Endodermal cell (in vitro differentiated cells): ENCODE results near the gene SYNE1. TPM values are rescaled to one million over a fixed set of nuclear protein-coding genes. Genes with fewer than 3 reads are reported as not detected.

Experiments used
- DNase-seq: peaks from one replicate; pipeline ENCODE4 v3.0.0-alpha.2; 2017
- H3K27ac ChIP-seq: 2 replicates; pipeline ENCODE4 v1.5.1; 2013; ENCODE audit warnings: mild to moderate bottlenecking, low read depth, low read length, moderate library complexity
- H3K27me3 ChIP-seq: 2 replicates; pipeline ENCODE4 v1.6.1; 2013; ENCODE audit warnings: mild to moderate bottlenecking, low read length, moderate library complexity; ENCODE audit not compliant: insufficient read depth, control insufficient read depth, poor library complexity, severe bottlenecking
- H3K36me3 ChIP-seq: 2 replicates; pipeline ENCODE4 v1.7.0; 2013; ENCODE audit warnings: mild to moderate bottlenecking, low read length, moderate library complexity; ENCODE audit not compliant: control insufficient read depth, insufficient read depth
- H3K4me1 ChIP-seq: one replicate; pipeline ENCODE4 v1.7.0; 2013; ENCODE audit warnings: low read length; ENCODE audit not compliant: control insufficient read depth, insufficient read depth
- H3K4me3 ChIP-seq: 2 replicates; pipeline ENCODE4 v1.5.1; 2013; ENCODE audit warnings: mild to moderate bottlenecking, low read length, moderate library complexity
- H3K9ac ChIP-seq: 2 replicates; pipeline ENCODE4 v1.6.1; 2013; ENCODE audit warnings: mild to moderate bottlenecking, low read length, moderate library complexity; ENCODE audit not compliant: poor library complexity, severe bottlenecking; ENCODE audit errors: extremely low read depth
- H3K9me3 ChIP-seq: 2 replicates; pipeline ENCODE4 v1.6.1; 2013; ENCODE audit warnings: mild to moderate bottlenecking, low read length, moderate library complexity; ENCODE audit not compliant: control insufficient read depth
- H3K27ac Mint-ChIP-seq: 2 replicates; pipeline ENCODE4 v1.8.0; 2020; ENCODE audit warnings: mixed read lengths
- H3K27me3 Mint-ChIP-seq: 2 replicates; pipeline ENCODE4 v1.8.0; 2021; ENCODE audit warnings: mild to moderate bottlenecking, mixed read lengths; ENCODE audit not compliant: insufficient read depth
- H3K36me3 Mint-ChIP-seq: 2 replicates; pipeline ENCODE4 v1.8.0; 2020; ENCODE audit warnings: low read depth, mixed read lengths
- H3K4me1 Mint-ChIP-seq: 2 replicates; pipeline ENCODE4 v1.8.0; 2020; ENCODE audit warnings: mixed read lengths
- H3K4me3 Mint-ChIP-seq: 2 replicates; pipeline ENCODE4 v1.8.0; 2020; ENCODE audit warnings: mild to moderate bottlenecking, moderate library complexity, mixed read lengths
- H3K9me3 Mint-ChIP-seq: 2 replicates; pipeline ENCODE4 v1.8.0; 2020; ENCODE audit warnings: mild to moderate bottlenecking, mixed read lengths
- WGBS, 2 experiments: methylation state at CpG; one replicate each; pipeline versions ENCODE4 v1.1.5 to v1.1.7; 2013; ENCODE audit warnings: missing lambda C conversion rate in 2 of 2, mixed read lengths in 1 of 2; ENCODE audit not compliant: insufficient coverage in 1 of 2, insufficient read length in 1 of 2; 5-methylcytosine and 5-hydroxymethylcytosine counted together
- total RNA-seq, 2 donors: library from RNA; stranded (reverse); fragmentation: NEBNext Ultra II Directional in 1 of 2; extraction: Animal tissue kit (Norgen Biotek cat#: 25700) in 1 of 2; gene quantifications; 2 replicates in 1 of 2; 3 replicates in 1 of 2; pipeline ENCODE4 v1.2.1, GENCODE V29; 2021
- TF ChIP-seq, protein P1 (sequence below): fragments of 200-600 bp; sonication (generic); conservative IDR thresholded peaks from 2 replicates; pipeline ENCODE4 v1.5.0; 2021; ENCODE audit warnings: antibody characterized with exemption, mild to moderate bottlenecking

The SYNE1 gene
- total RNA-seq, 2 donors from 2014 or later = 7.9 to 9.5 TPM

DNA sequence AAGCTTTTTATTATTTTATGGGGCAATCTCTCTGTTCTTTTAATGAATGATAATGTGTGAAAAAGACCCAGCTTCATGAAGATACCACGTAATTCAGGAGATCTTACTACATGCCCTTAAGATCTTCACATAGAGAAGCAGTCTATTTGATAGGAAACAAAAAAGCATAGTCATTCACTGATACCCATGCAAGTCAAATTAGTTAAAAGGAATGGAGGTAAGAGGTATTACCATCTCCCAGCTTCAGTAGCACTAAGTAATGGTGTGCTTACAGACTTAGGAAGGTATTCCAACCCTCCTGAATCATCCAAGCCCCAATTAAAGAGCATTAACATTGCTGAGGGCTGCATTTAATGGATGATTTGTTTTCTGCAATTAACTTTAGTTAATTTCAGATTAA is 364.7 kb downstream of the SYNE1 start:
- Histone ChIP-seq H3K4me3 (no peak overlapping the region), H3K27me3 (no peaks in the 10 kb centered on the region), H3K27ac (no peak overlapping the region), H3K9ac (no peak overlapping the region), H3K36me3 (peaks cover 3% of the 10 kb centered on the region), H3K4me1 (peaks cover 26% of the 10 kb centered on the region), H3K9me3 (no peaks in the 10 kb centered on the region)
- H3K4me1 Mint-ChIP-seq = peaks cover 37% of the 10 kb centered on the region
- no peaks in the 10 kb centered on the region for H3K27me3 Mint-ChIP-seq
- WGBS, 2 experiments = 100% methylated on average over 1 of the region's 1 CpG; no CpG with 5 or more reads in 1 of the 2 experiments
- no peak overlapping the region for H3K27ac Mint-ChIP-seq
- no peak overlapping the region for H3K4me3 Mint-ChIP-seq
- DNase-seq = no peak
- no peaks in the 10 kb centered on the region for H3K9me3 Mint-ChIP-seq
- peaks cover 2% of the 10 kb centered on the region for H3K36me3 Mint-ChIP-seq
- TF ChIP-seq, protein P1, sequence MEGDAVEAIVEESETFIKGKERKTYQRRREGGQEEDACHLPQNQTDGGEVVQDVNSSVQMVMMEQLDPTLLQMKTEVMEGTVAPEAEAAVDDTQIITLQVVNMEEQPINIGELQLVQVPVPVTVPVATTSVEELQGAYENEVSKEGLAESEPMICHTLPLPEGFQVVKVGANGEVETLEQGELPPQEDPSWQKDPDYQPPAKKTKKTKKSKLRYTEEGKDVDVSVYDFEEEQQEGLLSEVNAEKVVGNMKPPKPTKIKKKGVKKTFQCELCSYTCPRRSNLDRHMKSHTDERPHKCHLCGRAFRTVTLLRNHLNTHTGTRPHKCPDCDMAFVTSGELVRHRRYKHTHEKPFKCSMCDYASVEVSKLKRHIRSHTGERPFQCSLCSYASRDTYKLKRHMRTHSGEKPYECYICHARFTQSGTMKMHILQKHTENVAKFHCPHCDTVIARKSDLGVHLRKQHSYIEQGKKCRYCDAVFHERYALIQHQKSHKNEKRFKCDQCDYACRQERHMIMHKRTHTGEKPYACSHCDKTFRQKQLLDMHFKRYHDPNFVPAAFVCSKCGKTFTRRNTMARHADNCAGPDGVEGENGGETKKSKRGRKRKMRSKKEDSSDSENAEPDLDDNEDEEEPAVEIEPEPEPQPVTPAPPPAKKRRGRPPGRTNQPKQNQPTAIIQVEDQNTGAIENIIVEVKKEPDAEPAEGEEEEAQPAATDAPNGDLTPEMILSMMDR = peak; percentile 3

DNA sequence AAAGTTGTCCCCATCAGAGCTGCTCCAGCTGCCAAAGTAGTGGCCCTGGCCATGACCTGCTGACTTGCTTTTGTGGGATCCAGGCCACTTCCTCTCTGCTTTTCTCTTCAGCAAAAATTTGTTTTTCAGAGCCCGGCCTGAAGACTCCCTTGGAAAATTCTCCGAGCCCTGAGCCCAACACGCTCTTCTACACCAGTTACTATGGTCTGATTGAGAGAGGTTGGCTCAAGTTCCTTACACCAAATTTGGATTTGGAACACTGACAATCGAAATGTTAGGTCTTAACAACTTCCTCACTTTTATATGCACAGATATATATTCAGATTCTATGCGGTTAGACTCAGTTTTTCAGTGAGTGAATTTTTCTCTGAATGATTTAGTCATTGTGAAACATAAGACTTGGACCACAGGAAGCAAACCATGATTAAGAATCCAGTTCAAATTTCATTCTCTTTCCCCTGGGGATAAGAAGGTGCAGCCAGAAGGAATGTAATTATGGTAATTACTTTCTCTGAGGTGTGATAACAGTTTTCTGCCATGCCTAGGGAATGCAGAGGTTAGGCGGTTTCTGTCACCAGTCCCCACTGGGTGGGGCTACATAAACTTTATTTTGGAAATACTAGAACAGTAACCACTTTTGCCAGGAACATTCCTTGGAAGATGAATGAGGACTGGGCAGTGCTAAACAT is 365.2 kb downstream of the SYNE1 start:
- peaks cover 26% of the 10 kb centered on the region for H3K4me1 ChIP-seq
- Mint-ChIP-seq H3K27me3 (no peaks in the 10 kb centered on the region), H3K9me3 (no peaks in the 10 kb centered on the region), H3K4me3 (no peak overlapping the region), H3K4me1 (peaks cover 37% of the 10 kb centered on the region), H3K27ac (no peak overlapping the region), H3K36me3 (peaks cover 2% of the 10 kb centered on the region)
- TF ChIP-seq, protein P1 = peak; percentile 20
- no peak for DNase-seq
- WGBS, 2 experiments = 83% methylated on average over 6 of the region's 6 CpGs; no CpG with 5 or more reads in 1 of the 2 experiments
- no peaks in the 10 kb centered on the region for H3K9me3 ChIP-seq
- H3K27ac ChIP-seq = no peak overlapping the region
- H3K4me3 ChIP-seq = no peak overlapping the region
- no peaks in the 10 kb centered on the region for H3K27me3 ChIP-seq
- H3K36me3 ChIP-seq = peaks cover 3% of the 10 kb centered on the region
- H3K9ac ChIP-seq = no peak overlapping the region

DNA sequence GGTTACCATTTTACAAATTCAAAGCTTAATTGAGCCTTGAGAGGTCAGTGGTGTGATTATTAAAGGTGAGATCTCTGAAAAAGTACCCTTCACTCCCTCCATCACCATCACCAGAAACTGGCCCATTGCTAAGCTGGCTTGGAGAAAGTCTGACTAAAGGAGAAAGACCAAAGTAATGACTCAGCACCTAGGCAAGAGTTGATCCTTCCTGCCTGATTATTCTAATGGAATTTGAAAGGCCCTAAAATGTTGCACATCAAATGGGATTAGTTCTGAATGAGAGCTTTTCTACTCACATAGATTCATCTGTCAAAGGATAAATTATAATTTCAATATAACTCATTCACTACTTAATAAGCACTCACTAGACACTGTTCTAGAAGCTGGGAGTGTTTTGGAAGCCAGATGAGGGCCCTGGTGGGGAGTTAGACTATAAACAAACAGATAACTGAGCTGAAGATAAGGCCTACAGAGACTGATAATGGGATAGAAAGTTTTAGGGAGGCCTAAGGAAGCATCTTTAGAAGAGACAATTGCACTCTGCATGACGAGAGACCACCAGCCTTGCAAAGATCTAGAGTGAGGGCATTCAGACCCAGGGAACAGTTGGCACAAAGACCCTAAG is 366.7 kb downstream of the SYNE1 start:
- peak overlapping the region; percentile 32 for H3K27ac Mint-ChIP-seq
- Histone ChIP-seq H3K9me3 (no peaks in the 10 kb centered on the region), H3K36me3 (no peaks in the 10 kb centered on the region), H3K4me3 (no peak overlapping the region), H3K27ac (no peak overlapping the region), H3K9ac (no peak overlapping the region), H3K4me1 (peaks cover 26% of the 10 kb centered on the region), H3K27me3 (no peaks in the 10 kb centered on the region)
- H3K27me3 Mint-ChIP-seq = no peaks in the 10 kb centered on the region
- no peak for DNase-seq
- H3K4me1 Mint-ChIP-seq = peaks cover 37% of the 10 kb centered on the region
- H3K4me3 Mint-ChIP-seq = no peak overlapping the region
- 67 to 71% methylated on average over 1 of the region's 1 CpG for WGBS, 2 experiments
- peaks cover 2% of the 10 kb centered on the region for H3K9me3 Mint-ChIP-seq
- H3K36me3 Mint-ChIP-seq = peaks cover 2% of the 10 kb centered on the region
- TF ChIP-seq, protein P1 = no peak
